H1 (cell line): Measurements from ENCODE around the gene RCBTB1. TPM values are rescaled to one million over a fixed set of nuclear protein-coding genes. Genes with fewer than 3 reads are reported as not detected.

Experiments used
- CTCF ChIA-PET: fragments of 300-600 bp; sonication (Branson Sonifier 250); formaldehyde crosslinking; loops from one replicate; lab custom pipeline; 2021; ENCODE audit not compliant: partially characterized antibody; lab: Charles Lee
- POLR2A ChIA-PET: fragments of 300-600 bp; sonication (Branson Sonifier 250); formaldehyde crosslinking; loops from one replicate; lab custom pipeline; 2021; ENCODE audit warnings: inconsistent platforms; ENCODE audit not compliant: partially characterized antibody; lab: Charles Lee
- DNase-seq, 2 experiments: peaks; one replicate each; pipeline versions ENCODE4 v3.0.0 to v3.0.0-alpha.2; 2010 to 2022; ENCODE audit warnings: low spot score in 2 of 2, low read depth in 1 of 2, mixed read lengths in 1 of 2
- FAIRE-seq: peaks from 2 replicates; lab custom pipeline; 2011; peaks lifted over from hg19 to GRCh38; lab: Jason Lieb, UNC
- H2AFZ ChIP-seq: 2 replicates; pipeline ENCODE4 v1.8.1; 2012; ENCODE audit warnings: low read length, inconsistent platforms
- H2AK5ac ChIP-seq: 2 replicates; pipeline ENCODE4 v1.6.1; 2013; ENCODE audit warnings: low read depth, low read length
- H2BK120ac ChIP-seq: replicated peaks from 2 replicates; pipeline ENCODE3; 2013; ENCODE audit warnings: low read depth, low read length, inconsistent platforms
- H2BK12ac ChIP-seq: 2 replicates; pipeline ENCODE4 v1.6.1; 2013; ENCODE audit warnings: low read depth, low read length
- H2BK15ac ChIP-seq: 2 replicates; pipeline ENCODE4 v1.6.1; 2013; ENCODE audit warnings: low read length
- H2BK20ac ChIP-seq: 2 replicates; pipeline ENCODE4 v1.6.1; 2013; ENCODE audit warnings: low read length
- H2BK5ac ChIP-seq: 2 replicates; pipeline ENCODE4 v1.6.1; 2013; ENCODE audit warnings: low read depth, low read length
- H3K14ac ChIP-seq: 2 replicates; pipeline ENCODE4 v1.6.1; 2013; ENCODE audit warnings: inconsistent platforms; ENCODE audit not compliant: insufficient read length
- H3K18ac ChIP-seq: 2 replicates; pipeline ENCODE4 v1.6.1; 2013; ENCODE audit warnings: low read length; ENCODE audit errors: extremely low read depth
- H3K23ac ChIP-seq: 2 replicates; pipeline ENCODE4 v1.6.1; 2013; ENCODE audit warnings: inconsistent platforms; ENCODE audit not compliant: insufficient read length
- H3K23me2 ChIP-seq: 2 replicates; pipeline ENCODE4 v1.6.1; 2013; ENCODE audit warnings: low read depth, low read length
- H3K27ac ChIP-seq: 2 replicates; pipeline ENCODE4 v1.6.1; 2011; ENCODE audit warnings: low read depth, low read length, inconsistent platforms
- H3K27me3 ChIP-seq, 4 experiments: replicated peaks in 1 of 4; 1 replicate in 1 of 4; 2 replicates in 3 of 4; pipeline versions ENCODE4 v1.6.1 to v1.8.1; 2011 to 2013; ENCODE audit warnings: low read length in 3 of 4, mild to moderate bottlenecking in 3 of 4, inconsistent platforms in 2 of 4, mixed read lengths in 2 of 4, moderate library complexity in 1 of 4; ENCODE audit not compliant: control insufficient read depth in 3 of 4, insufficient read depth in 3 of 4; ENCODE audit errors: extremely low read depth in 1 of 4
- H3K36me3 ChIP-seq, 4 experiments: 2 replicates each; pipeline versions ENCODE4 v1.6.1 to v1.8.1; 2011 to 2013; ENCODE audit warnings: mild to moderate bottlenecking in 4 of 4, low read length in 3 of 4, moderate library complexity in 2 of 4, control low read depth in 1 of 4, inconsistent platforms in 1 of 4; ENCODE audit not compliant: insufficient read depth in 4 of 4, control insufficient read depth in 2 of 4
- H3K4ac ChIP-seq: replicated peaks from 2 replicates; pipeline ENCODE3; 2013; ENCODE audit warnings: low read length, low read depth, mixed read lengths, inconsistent platforms; ENCODE audit not compliant: insufficient read length
- H3K4me1 ChIP-seq, 4 experiments: replicated peaks in 1 of 4; 1 replicate in 1 of 4; 2 replicates in 3 of 4; pipeline versions ENCODE4 v1.6.1 to v1.8.1; 2011 to 2013; ENCODE audit warnings: low read length in 3 of 4, inconsistent platforms in 2 of 4, mixed read lengths in 1 of 4; ENCODE audit not compliant: insufficient read depth in 4 of 4, control insufficient read depth in 3 of 4
- H3K4me2 ChIP-seq, 2 experiments: 2 replicates each; pipeline versions ENCODE4 v1.6.1 to v1.8.1; 2011 to 2013; ENCODE audit warnings: low read depth in 2 of 2, low read length in 2 of 2, control low read depth in 1 of 2, inconsistent platforms in 1 of 2, mild to moderate bottlenecking in 1 of 2; ENCODE audit not compliant: insufficient read depth in 1 of 2
- H3K4me3 ChIP-seq, 4 experiments: fragments of 200-600, 300-600 bp in 1 of 4; sonication (generic), shearing (Covaris generic), sonication (Bioruptor Twin) in 1 of 4; 2 replicates each; pipeline versions ENCODE4 v1.5.1 to v1.8.1; 2011 to 2016; ENCODE audit warnings: low read length in 4 of 4, low read depth in 3 of 4, control low read depth in 2 of 4, inconsistent platforms in 2 of 4, mild to moderate bottlenecking in 2 of 4, mixed read lengths in 1 of 4, moderate library complexity in 1 of 4; ENCODE audit not compliant: insufficient read depth in 2 of 4; ENCODE audit errors: extremely low read depth in 1 of 4
- H3K56ac ChIP-seq: replicated peaks from 2 replicates; pipeline ENCODE3; 2013; ENCODE audit warnings: low read depth, mild to moderate bottlenecking, mixed read lengths, low read length, inconsistent platforms; ENCODE audit not compliant: insufficient read length
- H3K79me1 ChIP-seq: 2 replicates; pipeline ENCODE4 v1.6.1; 2013; ENCODE audit warnings: low read depth, low read length, control low read depth
- H3K79me2 ChIP-seq, 2 experiments: 2 replicates each; pipeline versions ENCODE4 v1.6.1 to v1.8.1; 2012 to 2013; ENCODE audit warnings: low read length in 2 of 2, mild to moderate bottlenecking in 2 of 2, inconsistent platforms in 1 of 2; ENCODE audit not compliant: insufficient read depth in 2 of 2, control insufficient read depth in 1 of 2
- H3K9ac ChIP-seq, 4 experiments: replicated peaks in 1 of 4; 1 replicate in 1 of 4; 2 replicates in 3 of 4; pipeline versions ENCODE4 v1.6.1 to v1.8.1; 2011 to 2013; ENCODE audit warnings: low read depth in 3 of 4, low read length in 3 of 4, control low read depth in 2 of 4, mild to moderate bottlenecking in 2 of 4, moderate library complexity in 2 of 4, inconsistent platforms in 1 of 4; ENCODE audit errors: extremely low read depth in 1 of 4
- H3K9me3 ChIP-seq, 2 experiments: 2 replicates each; pipeline versions ENCODE4 v1.6.1 to v1.8.1; 2012 to 2013; ENCODE audit warnings: mild to moderate bottlenecking in 2 of 2, moderate library complexity in 2 of 2, control low read depth in 1 of 2, inconsistent platforms in 1 of 2, low read depth in 1 of 2, low read length in 1 of 2, mixed read lengths in 1 of 2; ENCODE audit not compliant: insufficient read depth in 2 of 2
- H4K20me1 ChIP-seq, 2 experiments: replicated peaks in 1 of 2; 2 replicates each; pipeline versions ENCODE3 to v1.8.1; 2011 to 2013; ENCODE audit warnings: inconsistent platforms in 2 of 2, low read length in 2 of 2, mild to moderate bottlenecking in 1 of 2; ENCODE audit not compliant: insufficient read depth in 2 of 2, control insufficient read depth in 1 of 2
- H4K5ac ChIP-seq: 2 replicates; pipeline ENCODE4 v1.6.1; 2013; ENCODE audit warnings: low read length, low read depth, mixed read lengths, inconsistent platforms; ENCODE audit not compliant: insufficient read length
- H4K8ac ChIP-seq: 2 replicates; pipeline ENCODE4 v1.8.0; 2013; ENCODE audit warnings: mild to moderate bottlenecking, moderate library complexity, low read length, inconsistent platforms; ENCODE audit not compliant: insufficient read depth; ENCODE audit errors: extremely low read depth
- H4K91ac ChIP-seq: replicated peaks from 2 replicates; pipeline ENCODE3; 2013; ENCODE audit warnings: low read length, mixed read lengths, inconsistent platforms; ENCODE audit not compliant: insufficient read length
- CBX5 ChIP-seq: fragments of 300-800, 300-1000 bp; sonication (generic); IDR thresholded peaks from 2 replicates; pipeline ENCODE4 v1.7.1; 2016; ENCODE audit warnings: antibody characterized with exemption, low read length, low read depth
- GTF2F1 ChIP-seq: IDR thresholded peaks from 2 replicates; pipeline ENCODE4 v1.6.1; 2012; ENCODE audit warnings: low read depth, low read length, improper control_type of control experiment, borderline replicate concordance
- JUND ChIP-seq: IDR thresholded peaks from 2 replicates; pipeline ENCODE4 v1.6.1; 2011; ENCODE audit warnings: mild to moderate bottlenecking, improper control_type of control experiment, low read length
- KDM5A ChIP-seq: fragments of 200-600 bp; IDR thresholded peaks from 2 replicates; pipeline ENCODE4 v1.7.1; 2012; ENCODE audit warnings: mild to moderate bottlenecking, low read length, inconsistent platforms, mixed read lengths
- NRF1 ChIP-seq: IDR thresholded peaks from 2 replicates; pipeline ENCODE4 v1.6.1; 2011; ENCODE audit warnings: mild to moderate bottlenecking, low read depth, low read length, improper control_type of control experiment
- POU5F1 ChIP-seq: IDR thresholded peaks from 2 replicates; pipeline ENCODE4 v1.6.1; 2011; ENCODE audit warnings: low read depth, mild to moderate bottlenecking, low read length, moderate library complexity
- RFX5 ChIP-seq: IDR thresholded peaks from 2 replicates; pipeline ENCODE4 v1.6.1; 2011; ENCODE audit warnings: low read depth, low read length, improper control_type of control experiment, borderline replicate concordance
- RXRA ChIP-seq: IDR thresholded peaks from 2 replicates; pipeline ENCODE4 v1.6.1; 2011; ENCODE audit warnings: low read depth, mild to moderate bottlenecking, low read length, moderate library complexity; ENCODE audit not compliant: insufficient read depth
- SIRT6 ChIP-seq: IDR thresholded peaks from one replicate; pipeline ENCODE4 v1.7.1; 2012; ENCODE audit warnings: low read length, inconsistent platforms
- YY1 ChIP-seq: IDR thresholded peaks from 2 replicates; pipeline ENCODE4 v1.6.1; 2011; ENCODE audit warnings: low read depth, mild to moderate bottlenecking, low read length
- WGBS, 2 experiments: shearing (Covaris generic) in 1 of 2; methylation state at CpG; one replicate each; pipeline versions ENCODE4 v1.1.6 to v1.1.7; 2013 to 2015; ENCODE audit warnings: low lambda C conversion rate in 2 of 2, mixed read lengths in 2 of 2, inconsistent platforms in 1 of 2, low coverage in 1 of 2, missing lambda C conversion rate in 1 of 2; ENCODE audit not compliant: insufficient replicate concordance in 2 of 2, insufficient coverage in 1 of 2, insufficient read length in 1 of 2; ENCODE audit errors: extremely low coverage in 1 of 2, missing lambda C conversion rate in 1 of 2; 5-methylcytosine and 5-hydroxymethylcytosine counted together
- polyA plus RNA-seq, 7 experiments: library from polyadenylated mRNA; depleted of rRNA in 3 of 7; stranded (reverse) in 5 of 7; unstranded in 2 of 7; fragments of >200 nt in 5 of 7; fragments of 200-250 nt in 2 of 7; gene quantifications; 1 replicate in 5 of 7; 2 replicates in 1 of 7; 4 replicates in 1 of 7; pipeline versions ENCODE4 v1.2.1 to v1.2.3, GENCODE V29; 2011 to 2013; ENCODE audit warnings: missing spikeins in 2 of 7, mixed read lengths in 2 of 7
- total RNA-seq: library from RNA; stranded (reverse); fragmentation: NEBNext Ultra II Directional; extraction: Animal tissue kit (Norgen Biotek cat#: 25700); gene quantifications from 2 replicates; pipeline ENCODE4 v1.2.1, GENCODE V29; 2021
- TF ChIP-seq, protein P1 (sequence below), 3 experiments: IDR thresholded peaks; 1 replicate in 2 of 3; 2 replicates in 1 of 3; pipeline versions ENCODE4 v1.5.1 to v1.6.1; 2011; ENCODE audit warnings: low read length in 3 of 3, mild to moderate bottlenecking in 3 of 3, inconsistent platforms in 2 of 3, low read depth in 1 of 3, moderate library complexity in 1 of 3; ENCODE audit not compliant: insufficient read depth in 1 of 3; ENCODE audit errors: control extremely low read depth in 1 of 3

The RCBTB1 gene
- total and polyA plus RNA-seq, 2 of the 8 experiments (the other 6 are each of a cell fraction or from before 2014, with no cell fraction given): 13.7 to 29.8 TPM

GRCh38 chr13:49497272-49497671 is 88.1 kb downstream of the RCBTB1 start:
- POLR2A ChIA-PET: interaction anchor here (0.7 to 2.0 kb wide), 3 partner anchors 15 to 89 kb away, joined by 3 to 5 read pairs (median 4); partner anchors contain the start of gene RCBTB1
- Histone ChIP-seq H3K4me2 (no peak overlapping the region), H2BK12ac (no peak overlapping the region), H3K23me2 (peaks cover 5% of the 10 kb centered on the region; the same call in 1 of the 2 replicates), H4K8ac (no peak overlapping the region), H2AK5ac (no peak overlapping the region), H3K23ac (no peak overlapping the region), H3K4me3 (no peak overlapping the region), H3K9ac (no peak overlapping the region), H3K18ac (no peak overlapping the region), H3K4me1 (no peaks in the 10 kb centered on the region), H3K27me3 (0 out of 7 replicates have a peak, but pooled peaks cover 0 to 2% (median 0%) of the 10 kb centered on the region in 4 experiments), H4K91ac (no peak overlapping the region), H3K56ac (no peak overlapping the region), H2BK15ac (no peak overlapping the region), H3K14ac (no peak overlapping the region), H2BK5ac (no peak overlapping the region), H3K9me3 (no peaks in the 10 kb centered on the region), H2AFZ (no peak overlapping the region), H3K27ac (no peak overlapping the region), H2BK20ac (no peak overlapping the region), H4K20me1 (no peaks in the 10 kb centered on the region), H4K5ac (no peak overlapping the region), H3K79me2 (no peaks in the 10 kb centered on the region), H3K36me3 (no peaks in the 10 kb centered on the region), H3K4ac (no peak overlapping the region), H2BK120ac (no peak overlapping the region), H3K79me1 (no peaks in the 10 kb centered on the region)
- WGBS, 2 experiments: 87% methylated on average over 5 of the region's 5 CpGs; no CpG with 5 or more reads in 1 of the 2 experiments
- DNase-seq: no peak
- FAIRE-seq: no peak
- CTCF ChIA-PET: interaction anchor here (0.9 to 1.1 kb wide), 4 partner anchors 47 to 216 kb away, joined by 3 to 4 read pairs (median 4); no protein-coding TSS in a partner anchor
- TF ChIP-seq SIRT6: no peak
- TF ChIP-seq KDM5A: no peak
- TF ChIP-seq NRF1: no peak
- TF ChIP-seq JUND: no peak
- no peak for TF ChIP-seq CBX5
- TF ChIP-seq GTF2F1: no peak
- TF ChIP-seq RFX5: no peak
- TF ChIP-seq POU5F1: no peak
- TF ChIP-seq YY1: no peak
- TF ChIP-seq, protein P1, sequence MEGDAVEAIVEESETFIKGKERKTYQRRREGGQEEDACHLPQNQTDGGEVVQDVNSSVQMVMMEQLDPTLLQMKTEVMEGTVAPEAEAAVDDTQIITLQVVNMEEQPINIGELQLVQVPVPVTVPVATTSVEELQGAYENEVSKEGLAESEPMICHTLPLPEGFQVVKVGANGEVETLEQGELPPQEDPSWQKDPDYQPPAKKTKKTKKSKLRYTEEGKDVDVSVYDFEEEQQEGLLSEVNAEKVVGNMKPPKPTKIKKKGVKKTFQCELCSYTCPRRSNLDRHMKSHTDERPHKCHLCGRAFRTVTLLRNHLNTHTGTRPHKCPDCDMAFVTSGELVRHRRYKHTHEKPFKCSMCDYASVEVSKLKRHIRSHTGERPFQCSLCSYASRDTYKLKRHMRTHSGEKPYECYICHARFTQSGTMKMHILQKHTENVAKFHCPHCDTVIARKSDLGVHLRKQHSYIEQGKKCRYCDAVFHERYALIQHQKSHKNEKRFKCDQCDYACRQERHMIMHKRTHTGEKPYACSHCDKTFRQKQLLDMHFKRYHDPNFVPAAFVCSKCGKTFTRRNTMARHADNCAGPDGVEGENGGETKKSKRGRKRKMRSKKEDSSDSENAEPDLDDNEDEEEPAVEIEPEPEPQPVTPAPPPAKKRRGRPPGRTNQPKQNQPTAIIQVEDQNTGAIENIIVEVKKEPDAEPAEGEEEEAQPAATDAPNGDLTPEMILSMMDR (IDR thresholded peaks at IDR 0.05; ENCODE audit: control extremely low read depth in 1 of 3, insufficient read depth in 1 of 3, low read depth in 1 of 3, low read length in 3 of 3): no peak
- TF ChIP-seq RXRA: no peak
